GM18520 (cell line): ENCODE measurements around the gene RAB43.
"Not testable (repeated sequence)": the region's sequence is repeated elsewhere in the genome, so short reads cannot be mapped to it uniquely, and the experiment has no call there.

Experiments used
- ATAC-seq: cut with Tn5 transposase; IDR thresholded peaks from one replicate; pipeline ENCODE4 v1.9.1; 2021; ENCODE audit not compliant: unreplicated experiment

Gene RAB43

DNA sequence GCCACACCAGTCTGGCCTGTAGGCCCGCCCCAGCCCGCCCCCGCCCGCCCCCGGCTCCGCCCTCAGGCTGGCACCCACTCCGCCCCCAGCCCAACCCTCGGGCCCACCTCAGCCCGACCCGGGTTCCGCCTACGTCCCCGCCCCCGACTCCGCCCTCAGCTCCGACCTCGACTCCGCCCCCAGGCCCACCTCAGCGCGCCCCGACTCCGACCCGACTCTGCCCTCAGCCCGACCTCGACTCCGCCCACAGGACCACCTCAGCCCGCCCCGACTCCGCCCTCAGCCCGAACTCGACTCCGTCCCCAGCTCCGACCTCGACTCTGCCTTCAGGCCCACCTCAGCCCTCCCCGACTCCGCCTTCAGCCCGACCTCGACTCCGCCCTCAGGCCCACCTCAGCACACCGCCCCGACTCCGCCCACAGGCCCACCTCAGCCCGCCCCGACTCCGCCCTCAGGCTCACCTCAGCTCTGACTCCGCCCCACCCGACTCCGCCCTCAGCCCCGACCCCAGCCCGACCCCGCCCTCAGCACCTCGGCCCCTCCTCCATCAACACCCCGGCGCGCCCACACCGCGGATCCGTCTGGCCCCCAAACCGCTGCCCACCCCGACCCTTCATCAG is at the start of gene RAB43:
Gene RAB43 (minus strand): TSS at position 13 of the 620 bp plus-strand sequence. CDS start 315 bp downstream, outside the sequence.
- peak; percentile 33 for ATAC-seq

DNA sequence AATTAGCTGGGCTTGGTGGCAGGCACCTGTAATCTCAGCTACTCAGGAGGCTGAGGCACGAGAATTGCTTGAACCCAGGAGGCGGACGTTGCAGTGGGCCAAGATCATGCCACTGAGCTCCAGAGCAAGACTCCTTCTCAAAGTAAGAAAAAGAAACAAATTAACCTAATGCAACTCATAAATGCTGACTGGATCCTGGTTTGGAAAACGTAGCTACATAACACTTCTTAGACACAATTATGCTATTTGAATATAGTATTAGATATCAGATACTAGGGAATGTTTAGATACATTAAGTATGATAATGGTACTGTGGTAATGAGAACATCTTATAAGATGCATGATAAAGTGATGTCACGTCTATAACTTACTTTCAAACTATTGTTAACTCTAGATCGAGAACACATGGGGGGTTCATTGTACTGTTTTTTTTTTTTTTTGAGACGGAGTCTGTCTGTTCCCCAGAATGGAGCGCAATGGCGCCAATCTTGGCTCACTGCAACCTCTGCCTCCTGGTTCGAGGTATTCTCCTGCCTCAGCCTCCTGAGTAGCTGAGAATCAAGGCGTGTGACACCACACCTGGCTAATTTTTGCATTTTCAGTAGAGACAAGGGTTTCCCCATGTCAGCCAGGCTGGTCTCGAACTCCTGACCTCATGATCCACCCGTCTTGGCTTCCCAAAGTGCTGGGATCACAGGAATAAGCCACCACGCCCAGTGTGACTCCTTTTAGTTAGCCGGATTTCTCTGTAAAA is 45.2 kb upstream of the RAB43 start:
- no peak for ATAC-seq

GRCh38 chr3:129165594-129165993 is 44.0 kb upstream of the RAB43 start:
- not testable (repeated sequence) for ATAC-seq

- no peak for ATAC-seq
Observed at GRCh38 chr3:129164500-129164899, 42.9 kb upstream of the RAB43 start.

- no peak for ATAC-seq
Observed at GRCh38 chr3:129162729-129163579, 41.4 kb upstream of the RAB43 start.

DNA sequence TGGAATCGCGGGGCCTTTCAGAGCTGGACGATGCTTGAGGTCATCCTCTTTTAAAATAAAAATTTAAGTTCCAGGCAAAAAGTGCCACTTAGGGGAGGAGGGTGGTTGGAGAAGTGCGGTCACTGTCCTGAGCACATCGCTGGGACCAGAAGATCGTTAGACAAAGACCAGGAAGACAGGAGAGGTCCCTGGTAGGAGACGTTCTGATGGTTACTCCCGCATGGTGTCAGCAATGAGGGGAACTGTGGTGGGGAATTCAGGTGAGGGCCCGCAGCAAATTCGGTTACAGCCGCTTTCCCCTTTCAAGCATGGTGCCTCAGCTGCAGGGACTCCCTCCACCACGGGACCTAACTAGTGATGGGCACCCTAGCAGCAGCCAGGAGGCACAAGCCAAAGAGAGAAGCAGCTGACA is 40.3 kb upstream of the RAB43 start:
- no peak for ATAC-seq

- ATAC-seq: peak; percentile 65
Observed at GRCh38 chr3:129160891-129161859, 39.6 kb upstream of the RAB43 start, which contains the start of gene ISY1. Gene ISY1, minus strand, starts transcription at chr3:129161063. Its CDS starts 88 bp downstream, at chr3:129160975.

DNA sequence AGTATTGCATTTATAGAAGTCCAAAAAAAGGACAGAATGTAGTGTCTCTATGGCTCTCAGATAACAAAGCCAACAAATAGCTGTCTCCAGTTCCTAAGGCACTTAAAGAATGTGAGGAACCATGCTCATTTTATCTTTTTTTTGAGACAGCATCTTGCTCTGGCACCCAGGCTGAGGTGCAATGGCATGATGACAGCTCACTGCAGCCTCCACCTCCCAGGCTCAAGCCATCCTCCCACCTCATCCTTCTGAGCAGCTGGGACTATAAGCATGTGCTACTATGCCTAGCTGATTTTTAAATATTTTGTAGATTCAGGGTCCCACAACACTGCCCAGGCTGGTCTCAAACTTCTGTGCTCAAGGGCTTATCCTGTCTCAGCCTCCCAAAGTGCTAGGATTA is 23.2 kb upstream of the RAB43 start:
- ATAC-seq: no peak

DNA sequence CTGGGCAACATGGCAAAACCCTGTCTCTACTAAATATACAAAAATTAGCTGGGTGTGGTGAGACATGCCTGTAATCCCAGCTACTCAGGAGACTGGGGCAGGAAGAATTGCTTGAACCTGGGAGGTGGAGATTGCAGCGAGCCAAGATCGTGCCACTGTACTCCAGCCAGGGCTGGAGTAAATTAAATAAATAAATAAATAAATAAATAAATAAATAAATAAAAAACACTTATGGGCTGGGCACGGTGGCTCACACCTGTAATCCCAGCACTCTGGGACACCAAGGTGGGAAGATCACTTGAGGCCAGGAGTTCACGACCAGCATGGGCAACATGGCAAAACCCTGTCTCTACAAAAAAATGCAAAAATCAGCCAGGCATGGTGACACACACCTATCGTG is 19.4 kb upstream of the RAB43 start:
- ATAC-seq: not testable (repeated sequence)

- ATAC-seq: no peak
Observed at GRCh38 chr3:129139911-129140310, 18.3 kb upstream of the RAB43 start.

DNA sequence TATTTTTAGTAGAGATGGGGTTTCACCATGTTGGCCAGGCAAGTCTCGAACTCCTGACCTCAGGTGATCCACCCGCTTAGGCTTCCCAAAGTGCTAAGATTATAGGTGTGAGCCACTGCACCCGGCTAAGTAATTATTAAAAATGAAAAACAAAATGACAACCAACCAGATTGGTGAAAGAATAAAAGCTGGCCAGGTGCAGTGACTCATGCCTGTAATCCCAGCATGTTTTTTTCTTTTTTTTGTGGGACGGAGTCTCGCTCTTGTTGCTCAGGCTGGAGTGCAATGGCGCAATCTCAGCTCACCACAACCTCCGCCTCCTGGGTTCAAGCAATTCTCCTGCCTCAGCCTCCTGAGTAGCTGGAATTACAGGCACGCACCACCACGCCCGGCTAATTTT is 14.7 kb upstream of the RAB43 start:
- ATAC-seq: not testable (repeated sequence)

- no peak for ATAC-seq
Observed at GRCh38 chr3:129132097-129132866, 10.7 kb upstream of the RAB43 start.

DNA sequence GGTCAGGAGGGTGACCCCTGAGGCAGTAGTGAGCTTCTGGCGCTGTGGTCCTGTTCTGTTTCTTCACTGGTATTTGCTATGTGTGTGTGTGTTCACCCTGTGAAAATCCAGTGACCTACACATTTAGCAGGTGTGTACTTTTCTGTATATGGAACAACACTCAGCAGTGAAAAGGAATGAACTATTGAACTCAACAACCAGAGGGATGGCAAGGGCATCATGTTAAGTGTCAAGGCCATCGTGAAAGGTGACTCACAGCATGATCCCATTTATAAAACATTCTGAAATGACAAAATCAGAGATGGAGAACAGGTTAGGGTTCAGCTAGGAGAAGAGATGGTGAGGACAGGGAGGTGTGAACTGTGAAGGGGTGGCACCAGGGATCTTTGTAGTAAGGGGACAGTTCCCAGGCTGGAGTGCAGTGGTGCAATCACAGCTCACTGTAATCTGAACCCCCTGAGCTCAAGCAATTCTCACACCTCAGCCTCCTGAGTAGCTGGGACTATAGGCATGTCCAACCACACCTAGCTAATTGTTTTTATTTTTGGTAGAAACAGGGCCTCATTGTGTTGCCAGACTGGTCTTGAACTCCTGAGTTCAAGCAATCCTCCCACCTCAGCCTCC is 10.0 kb upstream of the RAB43 start:
- no peak for ATAC-seq

- ATAC-seq: no peak
Observed at GRCh38 chr3:129130291-129130813, 8.7 kb upstream of the RAB43 start.

DNA sequence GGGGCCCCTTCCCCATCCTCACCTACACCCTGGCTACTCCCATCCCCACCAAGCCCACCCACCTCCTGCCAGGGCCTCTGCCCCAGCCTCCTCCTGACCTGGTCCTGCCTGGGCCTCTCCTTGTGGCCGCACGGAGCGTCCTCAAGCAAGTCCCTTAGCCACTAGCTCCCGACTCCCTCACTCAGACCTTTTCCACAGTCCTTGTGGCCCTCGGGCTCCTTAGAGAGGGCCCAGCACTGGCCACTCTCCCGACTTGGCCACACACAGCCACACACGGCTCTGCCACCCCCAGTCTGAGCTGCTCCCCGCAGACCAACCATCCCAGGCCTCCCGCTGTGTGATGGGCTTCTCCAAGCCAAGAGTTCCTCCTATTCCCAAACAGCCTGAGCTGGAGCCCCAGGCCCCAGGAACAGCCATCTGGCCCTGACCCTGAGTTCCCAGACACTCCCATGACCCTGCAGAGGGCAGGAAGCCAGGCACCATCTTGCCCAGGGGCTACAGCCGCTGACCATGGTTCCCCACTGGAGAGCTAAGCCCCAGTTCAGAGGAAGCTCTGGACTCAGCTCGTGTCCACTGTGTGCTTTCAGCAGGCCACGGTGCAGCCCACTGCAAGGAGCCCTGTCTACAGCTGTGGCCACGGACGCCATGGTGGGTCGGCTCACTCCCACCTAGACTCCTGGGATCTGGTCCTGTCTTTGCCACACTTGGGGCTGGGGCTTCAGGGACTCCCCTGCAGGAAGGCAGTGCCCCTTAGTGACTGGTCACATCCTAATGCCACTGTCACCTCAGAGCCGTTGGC is 7.0 kb upstream of the RAB43 start:
- ATAC-seq: no peak

- no peak for ATAC-seq
Observed at GRCh38 chr3:129126726-129127280, 5.2 kb upstream of the RAB43 start.

DNA sequence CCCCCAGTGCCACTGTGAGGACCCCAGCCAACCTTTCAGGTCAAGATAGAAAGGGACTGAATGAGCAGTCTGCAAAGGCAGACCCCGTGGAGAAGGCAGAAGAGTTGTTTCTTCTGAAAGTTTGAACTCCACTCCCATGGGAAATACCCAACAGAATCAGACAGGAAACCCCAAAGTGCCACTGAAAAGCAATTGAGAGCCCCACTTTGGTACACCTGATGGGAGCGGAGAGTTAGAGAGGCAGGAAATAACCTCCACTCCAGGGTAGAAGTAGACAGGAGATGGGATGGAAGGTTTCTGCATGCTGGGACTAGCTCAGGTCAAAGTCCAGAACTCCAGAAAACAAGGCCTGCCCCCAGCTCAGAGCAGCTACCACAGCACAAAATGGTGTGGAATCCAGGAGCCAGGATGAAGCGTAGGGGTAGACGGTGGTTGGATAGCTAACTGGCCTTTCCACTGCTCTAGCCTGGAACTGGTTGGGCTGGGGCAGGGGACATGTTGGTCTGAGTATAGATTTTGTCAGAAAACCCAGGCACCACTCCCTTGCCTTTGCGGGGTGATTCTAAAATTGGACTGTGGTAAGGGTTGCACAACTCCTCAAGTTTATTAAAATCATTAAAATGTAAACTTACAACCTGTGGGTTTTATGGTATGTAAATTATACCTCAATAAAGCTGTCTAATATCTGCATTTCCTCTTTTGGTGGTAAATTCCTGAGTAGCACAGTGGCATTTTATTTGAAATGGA is 1.9 kb upstream of the RAB43 start:
- ATAC-seq: no peak
